ENCODE data around the gene UST. TPM values are rescaled to one million over a fixed set of nuclear protein-coding genes. Genes with fewer than 3 reads are reported as not detected.

The UST gene
- total and polyA plus RNA-seq, 9 of the 15 experiments (the other 6 are each of a cell fraction or from before 2014, with no cell fraction given): 0.04 to 0.10 TPM; not detected in 7

GRCh38 chr6:148701375-148701774 is 45.5 kb upstream of the UST start:
- H3K4me2 ChIP-seq (ENCODE audit: insufficient read depth, low read length): no peak overlapping the region; the same call in 1 of the 2 replicates
- H3K36me3 ChIP-seq (ENCODE audit: control insufficient read depth, insufficient read depth, low read length): no peaks in the 10 kb centered on the region
- no peak overlapping the region for H3K9ac ChIP-seq (ENCODE audit: insufficient read depth in 1 of 2, low read depth in 2 of 2, low read length in 2 of 2)
- CTCF ChIA-PET (ENCODE audit: low intra/inter-chr PET ratio): no interaction called here
- H3K9me3 ChIP-seq (replicated peaks; ENCODE audit: control insufficient read depth, insufficient read depth, low read depth, low read length): no peaks in the 10 kb centered on the region
- DNase-seq (ENCODE audit: extremely low read depth in 1 of 4, low spot score in 3 of 4): no peak
- 0% methylated on average over 3 of the region's 3 CpGs for WGBS (ENCODE audit: insufficient coverage, low coverage, missing lambda C conversion rate)
- H3K79me2 ChIP-seq (ENCODE audit: control insufficient read depth, insufficient read depth, low read length): no peaks in the 10 kb centered on the region
- no peaks in the 10 kb centered on the region for H3K9me1 ChIP-seq (ENCODE audit: control insufficient read depth, insufficient read depth, low read length)
- POLR2A ChIA-PET: no interaction called here
- intact Hi-C loops (cut with micrococcal nuclease) (no loop called here), in situ Hi-C loops (cut with MboI) (no loop called here)
- FAIRE-seq: no peak
- no peaks in the 10 kb centered on the region for H4K20me1 ChIP-seq (replicated peaks; ENCODE audit: control insufficient read depth, insufficient read depth, low read length)
- peaks cover 0 to 2% of the 10 kb centered on the region in 2 experiments; a peak in 2 of 5 replicates for H3K27me3 ChIP-seq (ENCODE audit: control insufficient read depth in 2 of 2, insufficient read depth in 2 of 2, low read length in 2 of 2)
- H3K4me3 ChIP-seq: no peak overlapping the region
- no peak for TF ChIP-seq PCBP1 (IDR thresholded peaks at IDR 0.05; ENCODE audit: low read depth, low read length, poor library complexity, severe bottlenecking)
- no peak for TF ChIP-seq ZNF282 (CRISPR knock-in tag; IDR thresholded peaks at IDR 0.05)
- TF ChIP-seq HDAC3 (IDR thresholded peaks at IDR 0.05; ENCODE audit: borderline replicate concordance, partially characterized antibody): no peak
- no peak for ATAC-seq
- H2AFZ ChIP-seq (ENCODE audit: low read depth, low read length): no peak overlapping the region
- no peak overlapping the region for H3K27ac ChIP-seq (ENCODE audit: extremely low read depth, low read depth, low read length)
- H3K4me1 ChIP-seq (replicated peaks in 1 of 2; ENCODE audit: control insufficient read depth in 2 of 2, insufficient read depth in 2 of 2, low read length in 2 of 2): no peaks in the 10 kb centered on the region
- no TSS peak for BruUV-seq (replicated peaks)

- FAIRE-seq: no peak
- H3K9me3 ChIP-seq (replicated peaks; ENCODE audit: control insufficient read depth, insufficient read depth, low read depth, low read length): no peaks in the 10 kb centered on the region
- no peaks in the 10 kb centered on the region for H4K20me1 ChIP-seq (replicated peaks; ENCODE audit: control insufficient read depth, insufficient read depth, low read length)
- intact Hi-C loops (cut with micrococcal nuclease): no loop called here
- ChIA-PET POLR2A (no interaction called here), CTCF (ENCODE audit: low intra/inter-chr PET ratio) (no interaction called here)
- no peaks in the 10 kb centered on the region for H3K4me1 ChIP-seq (replicated peaks in 1 of 2; ENCODE audit: control insufficient read depth in 2 of 2, insufficient read depth in 2 of 2, low read length in 2 of 2)
- H3K9ac ChIP-seq (ENCODE audit: insufficient read depth in 1 of 2, low read depth in 2 of 2, low read length in 2 of 2): no peak overlapping the region
- H3K4me2 ChIP-seq (ENCODE audit: insufficient read depth, low read length): no peak overlapping the region
- no peaks in the 10 kb centered on the region for H3K9me1 ChIP-seq (ENCODE audit: control insufficient read depth, insufficient read depth, low read length)
- in situ Hi-C loops (cut with MboI): no loop called here
- no peaks in the 10 kb centered on the region; a peak in 1 of 5 replicates for H3K27me3 ChIP-seq (ENCODE audit: control insufficient read depth in 2 of 2, insufficient read depth in 2 of 2, low read length in 2 of 2)
- no peak for TF ChIP-seq ZKSCAN3 (CRISPR knock-in tag; IDR thresholded peaks at IDR 0.05)
- no peak for TF ChIP-seq XRCC4 (IDR thresholded peaks at IDR 0.05; ENCODE audit: extremely low read depth, insufficient read depth, insufficient read length)
- no peak for TF ChIP-seq TAF15 (IDR thresholded peaks at IDR 0.05; ENCODE audit: low read depth, low read length)
- TF ChIP-seq ZFPM2 (CRISPR knock-in tag; IDR thresholded peaks at IDR 0.05): no peak
- no peak for TF ChIP-seq OTX1 (CRISPR knock-in tag; IDR thresholded peaks at IDR 0.05)
- no TSS peak for BruUV-seq (replicated peaks)
- no peak overlapping the region for H3K4me3 ChIP-seq
- no peak for ATAC-seq
- H3K27ac ChIP-seq (ENCODE audit: extremely low read depth, low read depth, low read length): no peak overlapping the region
- DNase-seq (ENCODE audit: extremely low read depth in 1 of 4, low spot score in 3 of 4): no peak
- no peaks in the 10 kb centered on the region for H3K36me3 ChIP-seq (ENCODE audit: control insufficient read depth, insufficient read depth, low read length)
- no peak overlapping the region for H2AFZ ChIP-seq (ENCODE audit: low read depth, low read length)
- no peaks in the 10 kb centered on the region for H3K79me2 ChIP-seq (ENCODE audit: control insufficient read depth, insufficient read depth, low read length)
- WGBS (ENCODE audit: insufficient coverage, low coverage, missing lambda C conversion rate): 0% methylated on average over 2 of the region's 2 CpGs
These were observed 42.9 kb upstream of the UST start for GRCh38 chr6:148703900-148704299.
